ENCODE measurements around the gene SLX9.
"Not testable (repeated sequence)": the region's sequence is repeated elsewhere in the genome, so short reads cannot be mapped to it uniquely, and the experiment has no call there.

Gene SLX9

DNA sequence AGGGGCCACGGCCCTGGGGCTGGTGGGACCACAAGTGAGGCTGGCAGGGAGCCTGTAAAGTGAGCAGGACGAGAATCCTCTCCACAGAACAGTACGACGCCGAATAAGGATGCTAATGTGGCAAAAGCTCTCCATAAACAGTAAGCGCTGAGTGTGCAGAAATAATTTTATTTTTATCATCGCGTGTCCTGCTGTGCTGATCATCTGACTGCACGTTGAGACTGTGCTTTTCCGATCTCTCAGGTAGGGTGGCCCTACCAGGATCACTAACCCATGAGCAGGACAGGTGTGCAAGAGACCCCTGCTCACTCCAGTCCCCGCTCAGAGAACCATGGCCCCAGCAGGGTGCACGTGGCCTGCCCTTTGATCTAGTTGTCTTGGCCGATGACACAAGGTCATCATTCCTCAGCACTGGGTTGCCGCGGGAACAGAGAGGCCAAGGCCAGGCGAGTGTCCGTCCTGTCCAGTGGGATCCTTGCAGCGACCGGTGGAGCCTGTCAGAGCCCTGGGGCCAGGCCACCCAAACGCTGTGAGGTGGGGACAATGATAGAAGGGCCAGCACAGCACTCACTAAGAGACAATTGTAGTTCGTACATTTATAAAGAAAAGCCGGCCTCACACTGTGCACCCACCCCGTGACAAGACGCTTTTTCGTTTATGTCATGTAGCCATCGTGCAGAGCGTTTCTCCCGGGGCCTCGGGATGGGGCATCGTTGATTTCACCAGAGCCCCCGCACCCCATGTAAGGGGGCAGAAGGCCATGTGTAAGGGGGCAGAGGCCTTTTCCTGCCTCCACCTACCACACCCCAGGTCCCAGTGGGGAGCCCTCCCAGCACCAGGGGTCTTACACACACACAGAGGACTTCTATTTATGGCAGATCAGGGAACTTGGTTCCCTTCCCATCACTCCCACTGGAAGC lies 81.9 kb downstream of the SLX9 start:
- Histone ChIP-seq H3K27me3 (ENCODE audit: insufficient read depth, insufficient read length) (peaks cover 12% of the 10 kb centered on the region), H3K36me3 (ENCODE audit: insufficient read depth, insufficient read length, low read length) (no peaks in the 10 kb centered on the region), H3K9me3 (ENCODE audit: insufficient read depth, low read length) (peaks cover 6% of the 10 kb centered on the region), H3K9ac (ENCODE audit: insufficient read length, low read depth) (no peak overlapping the region), H3K4me1 (ENCODE audit: insufficient read depth, insufficient read length) (peaks cover 13% of the 10 kb centered on the region), H3K4me3 (ENCODE audit: insufficient read length, low read depth) (no peak overlapping the region)
- TF ChIP-seq YY1 (IDR thresholded peaks at IDR 0.05; ENCODE audit: insufficient read depth, insufficient read length) (no peak), ZNF274 (IDR thresholded peaks at IDR 0.05; ENCODE audit: low read depth, low read length) (no peak), SUZ12 (IDR thresholded peaks at IDR 0.05; ENCODE audit: extremely low read depth, insufficient read depth, insufficient read length) (no peak)
- DNase-seq (ENCODE audit: low read depth, low spot score): no peak

DNA sequence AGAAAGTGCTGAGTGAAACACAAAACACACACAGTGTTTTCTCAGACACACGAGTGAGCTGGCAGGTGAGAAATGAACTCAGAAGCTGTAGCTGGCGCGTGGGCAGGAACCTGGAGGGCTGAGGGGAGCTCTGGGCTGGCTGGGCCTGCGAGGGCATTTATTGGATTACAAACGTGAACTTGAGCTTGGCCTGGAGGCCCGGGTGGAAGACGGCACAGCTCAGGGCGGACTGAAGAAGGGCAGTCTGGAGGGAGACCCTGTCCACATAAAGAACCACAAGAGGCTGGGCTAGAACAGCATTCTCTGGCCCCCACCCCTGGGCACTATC lies 82.5 kb downstream of the SLX9 start:
- no peak for DNase-seq (ENCODE audit: low read depth, low spot score)
- Histone ChIP-seq H3K4me3 (ENCODE audit: insufficient read length, low read depth) (no peak overlapping the region), H3K36me3 (ENCODE audit: insufficient read depth, insufficient read length, low read length) (no peaks in the 10 kb centered on the region), H3K9me3 (ENCODE audit: insufficient read depth, low read length) (peaks cover 6% of the 10 kb centered on the region), H3K27me3 (ENCODE audit: insufficient read depth, insufficient read length) (peaks cover 14% of the 10 kb centered on the region), H3K4me1 (ENCODE audit: insufficient read depth, insufficient read length) (peaks cover 17% of the 10 kb centered on the region), H3K9ac (ENCODE audit: insufficient read length, low read depth) (no peak overlapping the region)
- TF ChIP-seq ZNF274 (IDR thresholded peaks at IDR 0.05; ENCODE audit: low read depth, low read length) (no peak), YY1 (IDR thresholded peaks at IDR 0.05; ENCODE audit: insufficient read depth, insufficient read length) (no peak), SUZ12 (IDR thresholded peaks at IDR 0.05; ENCODE audit: extremely low read depth, insufficient read depth, insufficient read length) (no peak)

DNA sequence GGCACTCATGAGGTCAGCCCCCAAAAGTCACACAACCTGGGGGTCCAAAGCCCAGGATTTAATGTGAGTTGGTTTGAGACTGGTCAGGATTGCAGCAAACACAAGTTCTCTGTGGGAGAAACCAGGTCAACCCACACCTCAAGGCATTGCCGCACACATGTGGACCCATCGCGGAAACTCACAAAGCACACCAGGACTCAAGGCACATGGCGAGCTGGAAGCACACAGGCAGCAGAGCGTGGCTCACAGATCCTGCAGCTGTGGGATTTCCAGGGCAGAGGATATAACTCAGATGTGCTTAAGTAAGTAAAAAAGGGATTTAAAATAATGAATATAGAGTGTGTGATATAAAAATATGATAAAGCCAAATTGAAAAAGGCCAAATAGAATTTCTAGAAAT lies 82.9 kb downstream of the SLX9 start:
- no peak for DNase-seq (ENCODE audit: low read depth, low spot score)
- Histone ChIP-seq H3K9me3 (ENCODE audit: insufficient read depth, low read length) (peaks cover 6% of the 10 kb centered on the region), H3K9ac (ENCODE audit: insufficient read length, low read depth) (no peak overlapping the region), H3K27me3 (ENCODE audit: insufficient read depth, insufficient read length) (peaks cover 15% of the 10 kb centered on the region), H3K4me1 (ENCODE audit: insufficient read depth, insufficient read length) (peaks cover 20% of the 10 kb centered on the region), H3K4me3 (ENCODE audit: insufficient read length, low read depth) (no peak overlapping the region), H3K36me3 (ENCODE audit: insufficient read depth, insufficient read length, low read length) (no peaks in the 10 kb centered on the region)
- TF ChIP-seq YY1 (IDR thresholded peaks at IDR 0.05; ENCODE audit: insufficient read depth, insufficient read length) (no peak), ZNF274 (IDR thresholded peaks at IDR 0.05; ENCODE audit: low read depth, low read length) (no peak), SUZ12 (IDR thresholded peaks at IDR 0.05; ENCODE audit: extremely low read depth, insufficient read depth, insufficient read length) (no peak)

DNA sequence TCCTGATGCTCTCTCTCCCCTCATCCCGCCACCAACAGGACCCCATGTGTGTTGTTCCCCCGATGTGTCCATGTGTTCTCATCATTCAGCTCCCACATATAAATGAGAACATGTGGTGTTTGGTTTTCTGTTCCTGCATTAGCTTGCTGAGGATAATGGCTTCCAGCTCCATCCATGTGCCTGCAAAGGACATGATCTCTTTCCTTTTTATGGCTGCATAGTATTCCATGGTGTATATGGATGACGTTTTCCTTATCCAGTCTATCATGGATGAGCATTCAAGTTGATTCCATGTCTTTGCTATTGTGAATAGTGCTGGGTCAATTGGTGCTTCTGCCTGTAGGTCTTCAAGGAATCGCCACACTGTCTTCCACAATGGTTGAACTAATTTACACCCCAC lies 84.7 kb downstream of the SLX9 start:
- not testable (repeated sequence) for H3K4me3 ChIP-seq (ENCODE audit: insufficient read length, low read depth); H3K9me3 ChIP-seq (ENCODE audit: insufficient read depth, low read length); H3K9ac ChIP-seq (ENCODE audit: insufficient read length, low read depth); H3K36me3 ChIP-seq (ENCODE audit: insufficient read depth, insufficient read length, low read length); DNase-seq (ENCODE audit: low read depth, low spot score)
- Histone ChIP-seq H3K4me1 (ENCODE audit: insufficient read depth, insufficient read length) (peaks cover 30% of the 10 kb centered on the region), H3K27me3 (ENCODE audit: insufficient read depth, insufficient read length) (peaks cover 14% of the 10 kb centered on the region)

DNA sequence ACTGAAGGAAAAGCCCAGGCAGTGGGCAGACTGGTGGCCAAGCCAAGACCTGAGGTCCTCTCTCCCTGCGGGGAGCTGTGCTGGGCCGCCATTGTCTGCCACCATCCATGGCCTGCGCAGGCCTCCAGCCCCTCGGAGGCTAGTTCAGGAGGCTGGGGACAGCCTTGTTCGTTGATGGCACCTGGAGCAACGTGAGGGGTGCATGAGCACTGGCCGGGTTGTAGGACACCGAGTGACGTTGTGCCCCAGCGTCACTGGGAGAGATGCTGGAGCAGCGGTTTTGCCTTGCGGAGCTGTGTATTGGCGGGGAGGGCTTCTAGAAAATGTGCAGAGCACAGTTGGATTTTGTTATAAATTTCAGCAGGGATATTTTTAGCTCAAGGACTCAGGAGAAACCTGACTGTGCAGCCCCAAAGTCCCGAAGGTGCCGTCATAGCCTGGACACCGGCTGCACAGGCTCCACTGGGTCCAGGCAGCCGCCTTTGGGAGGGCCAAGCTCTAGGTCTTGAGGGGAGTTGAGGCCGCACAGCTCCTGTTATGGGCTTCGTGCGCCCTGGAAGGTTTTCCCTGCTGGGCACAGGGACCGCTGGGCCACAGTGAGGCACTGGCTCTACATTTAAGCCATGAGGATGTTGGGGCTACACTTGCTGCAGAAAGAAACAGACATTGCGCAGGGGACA lies 86.4 kb downstream of the SLX9 start:
- H3K9me3 ChIP-seq (ENCODE audit: insufficient read depth, low read length): peaks cover 6% of the 10 kb centered on the region
- no peaks in the 10 kb centered on the region for H3K36me3 ChIP-seq (ENCODE audit: insufficient read depth, insufficient read length, low read length)
- no peak overlapping the region for H3K4me3 ChIP-seq (ENCODE audit: insufficient read length, low read depth)
- H3K9ac ChIP-seq (ENCODE audit: insufficient read length, low read depth): no peak overlapping the region
- peaks cover 14% of the 10 kb centered on the region for H3K27me3 ChIP-seq (ENCODE audit: insufficient read depth, insufficient read length)
- H3K4me1 ChIP-seq (ENCODE audit: insufficient read depth, insufficient read length): peaks cover 33% of the 10 kb centered on the region
- DNase-seq (ENCODE audit: low read depth, low spot score): no peak
- no peak for TF ChIP-seq SUZ12 (IDR thresholded peaks at IDR 0.05; ENCODE audit: extremely low read depth, insufficient read depth, insufficient read length)
- no peak for TF ChIP-seq YY1 (IDR thresholded peaks at IDR 0.05; ENCODE audit: insufficient read depth, insufficient read length)
- TF ChIP-seq ZNF274 (IDR thresholded peaks at IDR 0.05; ENCODE audit: low read depth, low read length): no peak

Measured in NT2/D1 (cell line).